Kidney glomerular epithelial cell (primary cell): Measurements from ENCODE around the gene MAT2A.
A peak's percentile ranks its signal among the peaks of the same experiment; 100 is the strongest.

ENCODE experiments used
- DNase-seq: peaks from one replicate; lab custom pipeline; 2025; lab: John Stamatoyannopoulos, UW

The MAT2A gene

GRCh38 chr2:85538507-85539360, at the start of gene MAT2A:
MAT2A (plus strand) TSS chr2:85539168; CDS start chr2:85539288, 120 bp downstream.
- DNase-seq, result peak; percentile 93

- DNase-seq, result no peak
Observed at GRCh38 chr2:85490861-85491755, 47.9 kb upstream of the MAT2A start.

GRCh38 chr2:85496436-85496835, 42.5 kb upstream of the MAT2A start:
- no peak for DNase-seq

GRCh38 chr2:85497944-85498630, 40.9 kb upstream of the MAT2A start:
- no peak for DNase-seq

GRCh38 chr2:85501248-85501647, 37.7 kb upstream of the MAT2A start:
- DNase-seq, result no peak

GRCh38 chr2:85502720-85503119, 36.2 kb upstream of the MAT2A start:
- no peak for DNase-seq

- DNase-seq, result no peak
Observed at GRCh38 chr2:85503168-85503850, 35.7 kb upstream of the MAT2A start.

GRCh38 chr2:85503851-85504777, 34.9 kb upstream of the MAT2A start:
- peak; percentile 32 for DNase-seq

- DNase-seq, result peak; percentile 94
Observed at GRCh38 chr2:85504778-85505261, 34.1 kb upstream of the MAT2A start.

GRCh38 chr2:85505551-85506238, 33.3 kb upstream of the MAT2A start:
- no peak for DNase-seq

GRCh38 chr2:85506768-85507181, 32.2 kb upstream of the MAT2A start:
- no peak for DNase-seq

GRCh38 chr2:85511008-85511811, 27.8 kb upstream of the MAT2A start:
- no peak for DNase-seq

- DNase-seq, result no peak
Observed at GRCh38 chr2:85514323-85514722, 24.6 kb upstream of the MAT2A start.

GRCh38 chr2:85516653-85517389, 22.1 kb upstream of the MAT2A start:
- DNase-seq, result no peak

- no peak for DNase-seq
Observed at GRCh38 chr2:85522090-85522647, 16.8 kb upstream of the MAT2A start.

GRCh38 chr2:85523062-85523902, 15.7 kb upstream of the MAT2A start:
- no peak for DNase-seq

GRCh38 chr2:85523903-85524335, 15.0 kb upstream of the MAT2A start:
- DNase-seq, result no peak
